ENCODE data around the gene TMEM179. TPM values are rescaled to one million over a fixed set of nuclear protein-coding genes. Genes with fewer than 3 reads are reported as not detected.
"Not testable (repeated sequence)": the region's sequence is repeated elsewhere in the genome, so short reads cannot be mapped to it uniquely, and the experiment has no call there.

The TMEM179 gene
- total RNA-seq, 1 donor, result not detected

GRCh38 chr14:104638927-104639450 is 34.4 kb upstream of the TMEM179 start:
- DNase-seq (ENCODE audit: low read depth in 2 of 3, low spot score in 2 of 3), result no peak

GRCh38 chr14:104638190-104638589 is 33.6 kb upstream of the TMEM179 start:
- DNase-seq (ENCODE audit: low read depth in 2 of 3, low spot score in 2 of 3), result no peak

DNA sequence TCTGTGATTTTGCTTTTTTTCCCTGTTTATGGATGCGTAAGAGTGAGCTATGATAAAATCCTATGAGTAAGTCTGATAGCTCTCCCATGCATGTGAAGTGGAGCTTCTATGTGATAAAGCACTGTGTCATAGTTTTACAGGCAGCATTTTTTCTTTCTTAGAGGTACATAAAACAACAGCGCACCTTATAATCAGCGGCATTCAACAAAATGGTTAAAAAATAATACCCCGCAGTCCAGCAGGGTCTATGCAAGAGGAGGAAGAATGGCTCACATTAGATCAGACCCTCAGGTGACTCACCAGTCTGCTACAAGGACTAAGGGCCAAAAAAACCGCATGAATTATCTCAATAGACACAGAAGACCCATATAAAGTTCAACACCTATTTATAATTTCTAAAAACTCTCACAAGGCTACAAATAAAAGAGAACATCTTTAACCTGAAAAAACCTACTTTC is 33.0 kb upstream of the TMEM179 start:
- DNase-seq (ENCODE audit: low read depth in 2 of 3, low spot score in 2 of 3), result no peak

DNA sequence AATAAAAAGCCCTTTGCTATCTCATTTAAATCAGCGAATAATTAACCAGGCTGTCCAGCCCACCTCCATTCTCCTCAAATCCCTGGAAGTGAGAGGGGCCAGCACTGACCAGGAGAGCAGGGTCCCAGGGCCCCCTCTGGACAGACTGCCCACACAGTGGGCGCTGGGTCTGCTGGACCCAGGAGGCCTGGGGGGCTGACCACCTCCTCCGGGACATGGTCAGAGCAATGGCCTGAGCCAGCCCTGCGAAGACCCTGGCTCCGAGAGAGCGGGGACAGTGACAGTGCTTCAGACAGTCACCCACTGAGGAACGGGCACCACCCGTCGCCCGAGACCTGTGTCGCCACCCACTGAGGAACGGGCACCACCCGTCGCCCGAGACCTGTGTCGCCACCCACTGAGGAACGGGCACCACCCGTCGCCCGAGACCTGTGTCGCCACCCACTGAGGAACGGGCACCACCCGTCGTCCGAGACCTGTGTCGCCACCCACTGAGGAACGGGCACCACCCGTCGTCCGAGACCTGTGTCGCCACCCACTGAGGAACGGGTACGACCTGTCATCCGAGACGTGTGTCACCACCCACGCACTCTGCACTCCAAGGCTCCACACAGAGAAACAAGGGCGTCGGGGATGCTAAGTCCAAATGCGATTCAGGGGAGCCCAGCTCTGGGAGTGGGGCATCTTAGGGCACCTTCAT is 32.4 kb upstream of the TMEM179 start:
- DNase-seq (ENCODE audit: low read depth in 2 of 3, low spot score in 2 of 3), result not testable (repeated sequence)

DNA sequence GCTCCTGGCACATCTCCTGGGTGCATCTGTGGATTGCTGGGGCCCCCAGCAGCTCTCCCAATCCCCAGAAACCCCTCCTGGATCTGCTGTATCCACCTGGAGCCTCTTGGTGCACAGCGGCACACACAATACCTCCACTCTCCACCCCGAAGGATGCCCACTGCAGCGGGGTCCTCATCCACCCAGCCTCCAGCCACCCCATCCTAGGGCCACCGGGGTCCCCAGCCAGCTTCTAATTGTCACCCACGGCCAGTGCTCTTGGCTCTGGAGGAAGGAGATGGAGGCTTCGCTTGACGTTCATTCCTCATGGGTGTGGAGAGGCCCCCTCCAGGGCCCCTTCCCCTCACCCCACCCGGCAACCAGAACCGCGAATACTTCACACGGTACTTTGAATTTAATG is 31.6 kb upstream of the TMEM179 start:
- no peak for DNase-seq (ENCODE audit: low read depth in 2 of 3, low spot score in 2 of 3)

- DNase-seq (ENCODE audit: low read depth in 2 of 3, low spot score in 2 of 3), result no peak
Measured at GRCh38 chr14:104635717-104636116, 31.1 kb upstream of the TMEM179 start.

DNA sequence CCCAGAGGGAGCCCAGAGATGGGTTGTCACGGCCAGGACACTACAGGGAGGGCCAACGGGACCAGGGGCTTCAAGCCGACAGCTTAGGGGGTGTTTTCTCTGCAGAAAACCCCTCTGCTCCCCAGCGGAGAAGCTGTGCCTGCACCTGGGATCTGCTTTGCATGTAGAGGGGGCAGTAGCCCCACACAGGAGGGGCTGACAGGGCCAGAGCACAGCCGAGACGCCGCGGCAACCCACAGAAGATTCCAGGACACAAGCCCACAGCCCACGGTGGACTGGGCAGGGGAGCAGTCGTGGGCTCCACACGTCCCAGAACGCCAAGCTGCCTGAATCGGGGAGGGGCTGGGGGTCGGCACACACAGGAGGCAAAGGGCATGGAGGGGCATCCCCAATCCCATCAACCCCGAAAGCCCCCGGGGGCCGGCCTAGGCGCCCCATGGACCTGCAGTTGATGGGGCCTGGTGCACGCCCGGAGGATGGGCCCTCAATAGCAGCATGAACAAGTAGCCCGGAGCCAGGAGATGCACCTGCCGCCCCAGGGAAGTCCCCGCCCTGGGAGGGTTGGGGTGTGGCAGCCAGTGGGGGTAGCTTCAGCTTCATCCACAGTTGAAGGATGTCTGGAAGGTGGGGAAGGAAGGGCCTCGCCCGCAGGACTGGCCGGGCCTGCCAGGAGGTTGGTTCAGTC is 30.5 kb upstream of the TMEM179 start:
- no peak for DNase-seq (ENCODE audit: low read depth in 2 of 3, low spot score in 2 of 3)

DNA sequence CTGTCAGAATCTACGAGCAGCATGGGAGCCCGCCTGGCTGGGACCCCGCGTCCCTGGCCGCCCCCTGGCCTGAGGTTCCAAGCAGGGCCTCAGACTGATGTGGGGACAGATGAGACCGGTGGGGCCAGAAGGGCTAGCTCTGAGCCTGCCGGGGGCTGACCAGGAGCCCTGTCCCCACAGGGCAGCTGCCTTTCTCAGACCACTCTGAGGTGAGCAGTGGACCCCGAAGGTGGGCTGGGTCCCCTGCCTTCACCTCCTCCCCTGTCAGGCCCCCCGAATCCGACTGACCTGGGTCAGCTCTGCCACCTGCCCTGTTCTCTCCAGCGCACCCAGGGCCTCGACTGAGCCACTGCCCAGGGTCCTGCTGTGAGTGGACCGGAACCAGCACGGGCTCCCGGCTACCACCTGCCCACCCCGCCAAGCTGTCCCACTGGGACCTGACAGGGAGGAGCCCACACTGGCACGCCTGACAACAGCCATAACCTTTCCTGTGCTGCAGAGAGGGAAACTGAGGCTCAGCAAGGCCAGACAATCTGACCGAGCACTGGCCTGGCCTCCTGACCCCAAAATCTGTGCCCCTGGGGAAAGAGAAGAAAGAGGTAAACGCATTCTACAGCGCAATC is 29.7 kb upstream of the TMEM179 start:
- no peak for DNase-seq (ENCODE audit: low read depth in 2 of 3, low spot score in 2 of 3)

- no peak for DNase-seq (ENCODE audit: low read depth in 2 of 3, low spot score in 2 of 3)
Measured at GRCh38 chr14:104633276-104634137, 28.9 kb upstream of the TMEM179 start.

- no peak for DNase-seq (ENCODE audit: low read depth in 2 of 3, low spot score in 2 of 3)
Measured at GRCh38 chr14:104632781-104633180, 28.2 kb upstream of the TMEM179 start.

DNA sequence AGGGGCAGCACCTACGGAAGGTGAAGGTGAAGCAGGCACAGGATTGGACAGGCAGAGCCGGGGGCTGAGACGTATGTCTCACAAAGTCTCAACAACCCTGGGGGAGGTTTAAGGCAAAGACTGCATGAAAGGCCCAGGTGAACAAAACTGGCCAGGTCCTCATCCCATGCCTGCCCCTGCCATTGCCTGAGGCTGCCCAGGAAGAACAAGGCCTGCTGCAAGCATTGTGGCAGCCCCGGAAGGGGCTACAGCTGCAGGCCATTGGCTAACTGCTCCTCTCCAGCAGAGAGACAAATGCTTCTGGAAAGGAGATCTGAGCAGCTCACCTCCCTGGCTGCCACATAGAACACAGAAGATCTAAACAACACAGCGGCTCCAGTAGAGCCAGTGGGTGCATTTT is 20.4 kb upstream of the TMEM179 start:
- no peak for DNase-seq (ENCODE audit: low read depth in 2 of 3, low spot score in 2 of 3)

DNA sequence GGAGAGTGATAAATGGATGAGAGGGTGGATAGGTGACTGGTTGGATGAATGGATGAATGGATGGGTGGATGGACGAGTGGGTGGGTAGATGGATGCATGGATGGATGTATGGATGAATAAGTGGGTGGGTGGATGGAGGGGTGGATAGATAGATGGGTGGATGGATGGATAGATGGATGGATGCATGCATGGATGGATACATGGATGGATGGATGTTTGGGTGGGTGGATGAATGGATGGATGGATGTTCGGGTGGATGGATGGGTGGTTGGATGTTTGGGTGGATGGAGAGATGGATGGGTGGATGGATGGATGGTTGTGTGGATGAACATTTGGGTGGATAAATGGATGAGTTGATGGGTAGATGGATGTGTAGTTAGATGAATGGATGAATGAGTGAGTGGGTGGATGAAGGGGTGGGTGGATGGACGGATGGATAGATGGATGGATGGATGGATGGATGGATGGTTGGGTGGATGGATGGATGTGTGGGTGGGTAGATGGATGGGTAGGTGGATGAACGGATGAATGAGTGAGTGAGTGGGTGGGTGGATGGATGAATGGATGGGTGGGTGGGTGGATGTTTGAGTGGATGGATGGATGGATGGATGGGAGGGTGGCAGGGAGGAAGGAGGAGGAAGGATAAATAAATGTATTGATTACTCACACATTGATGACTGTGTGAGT is 9.7 kb upstream of the TMEM179 start:
- no peak for DNase-seq (ENCODE audit: low read depth in 2 of 3, low spot score in 2 of 3)

DNA sequence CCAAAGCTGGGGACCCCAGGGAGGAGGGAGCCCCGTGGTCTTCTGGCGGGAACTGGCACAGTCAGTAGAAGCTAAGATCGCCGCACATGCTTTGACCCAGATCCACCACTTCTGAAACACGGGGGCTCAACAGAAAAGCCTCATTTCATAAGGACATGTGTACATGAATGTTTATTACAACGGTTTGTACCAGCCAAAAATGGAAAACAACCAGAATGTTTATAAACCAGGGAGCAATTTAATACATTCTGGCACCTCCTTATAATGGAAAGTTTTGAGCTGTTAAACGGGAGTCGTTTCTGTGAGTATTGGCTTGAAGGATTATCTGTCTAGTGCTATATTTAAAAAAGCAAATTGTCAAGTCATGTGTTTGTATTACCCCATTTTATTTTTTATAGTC is 7.3 kb upstream of the TMEM179 start:
- DNase-seq (ENCODE audit: low read depth in 2 of 3, low spot score in 2 of 3), result no peak

GRCh38 chr14:104610749-104611310 is 6.3 kb upstream of the TMEM179 start:
- DNase-seq (ENCODE audit: low read depth in 2 of 3, low spot score in 2 of 3), result no peak

DNA sequence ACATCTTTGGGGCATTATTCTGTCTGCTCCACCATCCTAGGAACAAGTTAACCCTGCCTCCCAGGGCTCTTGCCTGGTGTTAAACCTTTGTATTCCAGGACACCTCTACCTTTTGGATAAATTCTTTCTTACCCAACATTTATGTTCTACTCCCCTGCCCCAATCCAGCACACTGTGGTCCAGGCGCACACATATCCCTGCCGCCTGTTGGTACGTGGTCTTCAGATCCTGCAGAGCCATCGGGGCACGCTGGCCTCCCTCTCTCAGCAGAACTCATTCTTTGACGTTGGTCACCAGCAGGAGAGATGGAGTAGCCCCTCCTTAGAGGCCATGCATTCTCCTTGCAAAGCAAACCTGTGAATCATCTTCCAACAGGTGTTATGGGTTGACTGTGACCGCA is 5.1 kb upstream of the TMEM179 start:
- DNase-seq (ENCODE audit: low read depth in 2 of 3, low spot score in 2 of 3), result no peak

GRCh38 chr14:104603711-104604401 is 716 bp downstream of the TMEM179 start:
- DNase-seq (ENCODE audit: low read depth in 2 of 3, low spot score in 2 of 3), result no peak

DNA sequence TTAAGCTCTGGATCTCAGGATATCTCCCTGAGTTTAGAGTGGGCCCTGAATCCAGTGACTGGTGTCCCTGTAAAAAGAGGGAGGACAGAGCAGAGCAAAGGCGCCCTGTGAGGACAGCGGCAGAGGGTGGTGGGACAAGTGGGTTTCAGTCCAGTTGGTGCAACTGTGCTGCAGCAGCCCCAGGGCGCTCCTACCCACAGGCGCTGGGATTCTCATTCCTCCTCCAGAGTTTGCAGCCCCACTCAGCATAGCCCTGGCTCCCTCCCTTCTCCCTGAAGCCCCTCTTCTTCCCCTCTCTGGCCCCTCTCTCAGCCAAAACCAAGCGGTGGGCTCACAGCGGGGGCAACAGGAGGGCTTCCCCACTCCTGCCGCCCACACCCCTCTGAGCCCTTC is 1.6 kb downstream of the TMEM179 start:
- no peak for DNase-seq (ENCODE audit: low read depth in 2 of 3, low spot score in 2 of 3)

DNA sequence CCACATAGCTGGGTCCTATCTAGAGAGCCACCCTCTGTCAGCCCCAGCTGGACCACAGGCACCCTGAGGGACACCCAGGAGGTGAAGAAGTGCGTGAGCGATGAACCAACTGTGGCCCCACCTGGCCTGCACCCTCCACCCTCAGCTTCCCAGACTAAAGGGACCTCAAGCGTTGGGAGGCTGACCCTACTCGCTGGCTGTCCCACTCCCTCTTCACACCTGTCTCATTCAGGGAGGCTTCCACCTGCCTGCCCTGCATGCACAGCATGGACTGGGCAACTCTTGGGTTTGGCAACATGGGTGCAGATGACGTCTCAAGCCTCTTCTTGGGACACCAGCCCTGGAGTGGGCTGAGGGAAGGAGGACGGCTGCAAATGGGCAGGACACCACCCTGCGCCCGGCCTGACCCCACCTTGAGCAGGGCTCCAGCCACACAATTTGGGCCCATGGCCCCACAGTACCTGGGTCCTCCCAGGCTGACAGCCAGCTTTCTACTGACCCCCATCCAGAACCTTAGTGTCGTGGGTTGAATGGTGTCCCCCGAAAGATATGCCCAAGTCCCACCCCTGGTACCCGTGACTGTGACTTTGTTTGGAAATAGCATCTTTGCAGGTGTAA is 2.1 kb downstream of the TMEM179 start:
- no peak for DNase-seq (ENCODE audit: low read depth in 2 of 3, low spot score in 2 of 3)

- DNase-seq (ENCODE audit: low read depth in 2 of 3, low spot score in 2 of 3), result no peak
Measured at GRCh38 chr14:104601786-104602185, 2.8 kb downstream of the TMEM179 start.
